GM18909 (cell line): ENCODE measurements around the gene E2F2.
A peak's percentile ranks its signal among the peaks of the same experiment; 100 is the strongest.

Experiments
- ATAC-seq: cut with Tn5 transposase; IDR thresholded peaks from one replicate; pipeline ENCODE4 v1.9.1; 2021; ENCODE audit warnings: mild to moderate bottlenecking; ENCODE audit not compliant: unreplicated experiment, poor library complexity

The E2F2 gene

DNA sequence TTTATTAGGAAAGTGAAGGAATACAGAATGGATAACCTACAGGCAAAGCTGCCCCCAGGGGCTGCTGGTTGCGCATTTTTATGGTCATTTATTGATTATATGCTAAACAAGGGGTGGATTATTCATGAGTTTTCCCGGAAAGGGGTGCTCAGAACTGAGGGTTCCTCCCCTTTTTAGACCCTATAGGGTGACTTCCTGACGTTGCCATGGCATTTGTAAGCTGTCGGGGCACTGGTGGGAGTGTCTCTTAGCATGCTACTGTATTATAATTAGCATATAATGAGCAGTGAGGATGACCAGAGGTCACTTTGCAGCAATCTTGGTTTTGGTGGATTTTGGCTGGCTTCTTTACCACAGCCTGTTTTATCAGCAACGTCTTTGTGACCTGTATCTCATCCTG is 41.2 kb downstream of the E2F2 start:
- no peak for ATAC-seq

DNA sequence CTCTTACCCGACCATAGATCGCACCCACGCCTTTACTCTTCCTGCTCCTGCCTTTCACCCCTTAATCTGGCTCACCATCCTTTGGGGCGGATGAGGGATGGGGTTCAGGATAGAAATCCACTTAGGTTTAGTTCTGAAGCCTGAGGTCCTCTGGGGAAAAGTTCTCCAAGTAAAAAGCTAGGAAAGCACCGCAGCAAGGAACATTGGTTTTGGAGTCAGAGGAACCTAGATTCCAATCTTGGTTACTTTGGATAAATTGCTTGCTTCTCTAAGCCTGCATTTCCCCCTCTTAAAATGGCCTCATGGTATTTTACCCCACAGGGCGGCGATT is 46.1 kb downstream of the E2F2 start:
- no peak for ATAC-seq

DNA sequence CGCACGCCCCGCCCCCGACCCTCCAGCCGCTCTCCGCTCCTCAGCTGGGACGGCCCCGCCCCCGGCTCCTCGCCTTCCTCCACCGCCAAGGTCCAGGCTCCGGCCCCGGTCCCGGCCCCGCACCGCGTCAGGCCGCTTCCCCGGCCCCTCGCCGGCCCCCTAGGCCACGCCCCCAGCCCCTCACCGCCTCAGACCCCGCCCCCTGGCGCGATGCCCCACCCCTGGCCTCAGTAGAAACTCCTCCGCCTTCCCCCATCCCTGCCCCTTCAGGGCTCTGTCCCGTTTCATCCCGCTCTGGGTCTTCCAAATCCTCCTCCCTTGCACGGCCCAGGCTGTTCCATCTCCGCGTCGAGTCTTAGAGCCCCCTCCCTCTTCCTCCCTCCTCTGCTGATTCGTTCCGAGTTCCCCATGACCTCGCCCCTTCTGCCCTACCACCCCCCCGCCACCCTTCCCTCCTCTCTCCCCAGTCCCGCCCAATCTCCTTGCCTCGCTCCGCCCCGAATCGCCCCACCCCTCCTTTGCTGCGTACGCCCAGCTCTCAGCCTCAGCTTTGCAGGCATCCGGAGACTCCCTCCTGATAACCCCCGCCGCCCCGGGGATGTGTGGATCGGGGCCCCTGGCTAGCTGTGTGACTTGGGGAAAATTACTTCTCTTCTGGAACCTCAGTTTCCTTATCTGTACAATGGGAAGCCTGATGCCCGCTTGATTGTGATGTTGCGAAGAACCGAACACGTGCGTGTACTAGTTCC is 46.6 kb downstream of the E2F2 start:
- ATAC-seq: peak; percentile 61

DNA sequence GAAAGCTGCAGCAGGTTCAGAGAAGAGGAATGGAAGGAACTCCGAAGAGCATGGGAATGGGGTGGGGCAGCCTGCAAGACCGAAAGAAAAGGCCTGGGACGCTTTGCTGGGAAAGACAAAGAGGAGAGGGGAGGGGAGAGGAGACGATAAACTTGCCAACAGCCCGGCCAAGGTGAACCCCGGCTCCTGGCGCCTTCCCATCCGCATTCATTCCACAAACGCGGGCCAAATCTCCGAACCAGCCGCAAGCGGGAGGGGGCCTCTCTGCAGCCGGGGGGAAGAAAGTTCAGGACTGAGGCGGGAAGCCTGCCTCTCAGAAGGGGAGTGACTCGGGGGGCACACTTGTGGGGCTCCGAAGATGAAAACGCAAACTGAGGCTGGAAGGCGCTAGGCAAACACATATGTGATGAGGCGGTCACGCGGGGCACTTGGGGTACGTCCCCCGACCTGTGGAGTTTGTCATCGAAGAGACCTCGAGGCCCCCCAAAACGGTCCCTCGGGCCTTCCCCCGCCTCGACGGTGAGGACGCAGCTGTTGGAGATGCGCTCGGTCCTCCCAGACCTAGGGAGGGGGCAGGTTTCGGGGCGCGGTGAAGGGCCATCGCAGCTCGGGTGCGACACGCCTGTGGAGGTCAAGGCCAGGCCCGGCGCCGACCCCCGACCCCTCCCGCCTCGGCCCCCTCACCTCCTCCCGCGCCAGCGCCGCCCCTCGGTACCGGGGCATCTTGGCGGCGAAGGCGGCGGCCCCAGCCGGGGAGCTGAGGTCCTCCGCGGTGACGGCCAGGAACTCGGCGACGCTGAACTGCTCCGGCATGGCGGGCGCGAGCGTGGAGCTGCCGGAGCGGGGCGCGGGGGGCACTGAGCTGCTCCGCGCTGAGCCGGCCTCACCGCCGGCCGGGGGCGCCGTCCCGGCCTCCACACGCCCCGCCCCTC is 47.4 kb downstream of the E2F2 start, which contains the start of gene ASAP3:
Gene ASAP3, minus strand, starts transcription at position 859 of the 932 bp plus-strand sequence. Its CDS starts 46 bp downstream, at position 813.
- no peak for ATAC-seq

DNA sequence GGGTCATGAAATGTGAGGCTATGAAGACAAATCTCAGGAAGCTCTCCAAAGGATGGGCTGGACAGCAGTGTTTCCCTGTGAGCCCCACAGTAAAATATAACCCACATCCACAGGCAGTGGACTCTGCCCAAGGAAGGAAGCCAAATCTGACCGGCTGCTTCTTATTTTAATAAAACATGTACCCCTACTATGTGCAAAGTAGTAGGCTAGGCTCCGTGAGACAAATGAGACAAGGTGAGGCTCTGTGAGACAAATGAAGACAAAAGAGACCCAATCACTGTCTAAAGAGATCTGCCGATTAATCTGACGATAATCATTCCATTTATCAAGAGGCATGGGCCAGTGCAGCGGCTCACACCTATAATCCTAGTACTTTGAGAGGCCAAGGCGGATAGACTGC is 49.1 kb downstream of the E2F2 start:
- ATAC-seq: no peak

DNA sequence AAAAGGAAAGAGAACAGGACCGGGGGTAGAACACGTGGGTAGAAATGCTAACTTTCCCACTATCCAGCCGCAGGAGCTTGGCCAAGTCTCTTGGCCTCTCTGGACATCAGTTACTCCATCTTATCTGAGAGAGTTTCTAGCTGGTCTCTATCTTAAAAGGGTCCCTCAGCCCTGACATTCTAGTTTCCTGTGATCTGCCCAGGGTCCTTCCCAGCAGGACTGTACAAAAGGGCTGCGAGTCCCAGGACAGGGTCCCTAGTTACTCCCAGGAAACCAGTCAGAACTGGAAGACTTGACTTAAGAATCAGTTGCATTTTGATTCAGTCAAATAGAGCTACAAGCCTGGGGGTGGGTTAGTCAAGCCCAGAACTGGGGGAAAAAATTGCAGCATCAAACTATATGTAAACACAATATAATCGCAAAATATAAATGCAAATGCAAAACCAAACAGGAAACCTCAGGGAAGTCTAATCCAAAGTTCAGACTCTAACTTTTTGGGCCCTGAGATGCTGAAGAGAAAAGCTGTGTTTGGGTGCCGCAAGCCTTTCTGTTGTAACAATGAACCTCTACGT is 49.9 kb downstream of the E2F2 start:
- no peak for ATAC-seq

DNA sequence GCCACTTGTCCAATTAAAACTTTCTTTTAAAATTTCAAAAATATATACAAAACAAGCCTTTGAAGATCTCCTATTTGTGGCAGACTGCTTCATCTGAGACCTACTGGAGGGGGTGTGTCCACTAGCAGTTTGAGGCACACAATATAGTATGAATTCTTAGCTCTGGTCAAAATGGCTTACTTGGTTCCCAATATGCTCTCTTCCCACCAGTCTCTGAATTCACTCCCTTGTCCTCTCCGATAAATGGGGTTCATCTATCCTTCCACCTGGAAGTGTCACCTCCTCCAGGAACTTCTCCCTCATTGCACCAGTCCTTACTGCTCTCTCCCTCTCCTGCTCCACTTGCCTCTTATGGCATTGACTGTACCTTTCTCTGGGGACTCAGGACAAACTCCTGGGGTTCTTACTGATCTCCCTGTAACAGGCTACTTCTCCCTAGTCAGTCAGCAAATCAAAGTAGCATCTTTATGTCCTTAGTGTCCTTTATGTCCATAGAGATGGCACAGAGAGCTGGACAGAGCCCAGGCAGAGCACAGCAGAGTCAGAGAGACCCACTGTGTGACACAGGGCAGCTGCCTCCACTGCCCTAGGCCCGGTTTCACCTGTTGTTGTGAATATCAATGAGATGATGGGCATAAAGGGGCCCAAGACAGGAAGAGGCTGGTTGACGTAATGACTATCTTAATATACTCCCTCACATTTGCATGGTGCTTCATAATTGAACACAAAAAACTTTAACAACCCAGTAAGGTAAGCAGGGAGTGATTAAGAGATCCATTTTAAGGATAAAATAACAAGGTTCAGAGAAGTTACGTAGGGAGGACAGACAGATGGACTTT is 50.6 kb downstream of the E2F2 start:
- no peak for ATAC-seq

DNA sequence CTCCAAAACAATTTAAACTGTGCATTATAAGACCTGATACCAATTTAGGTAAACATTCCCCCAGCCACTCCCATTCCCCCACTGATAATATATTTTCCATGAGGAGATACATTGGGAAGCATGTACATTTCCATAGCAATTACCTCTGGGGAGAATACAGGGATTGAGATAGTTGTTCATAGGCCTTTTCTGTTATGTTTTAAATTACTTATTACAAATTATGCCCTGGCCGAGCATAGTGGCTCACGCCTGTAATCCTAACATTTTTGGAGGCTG is 51.4 kb downstream of the E2F2 start:
- no peak for ATAC-seq

DNA sequence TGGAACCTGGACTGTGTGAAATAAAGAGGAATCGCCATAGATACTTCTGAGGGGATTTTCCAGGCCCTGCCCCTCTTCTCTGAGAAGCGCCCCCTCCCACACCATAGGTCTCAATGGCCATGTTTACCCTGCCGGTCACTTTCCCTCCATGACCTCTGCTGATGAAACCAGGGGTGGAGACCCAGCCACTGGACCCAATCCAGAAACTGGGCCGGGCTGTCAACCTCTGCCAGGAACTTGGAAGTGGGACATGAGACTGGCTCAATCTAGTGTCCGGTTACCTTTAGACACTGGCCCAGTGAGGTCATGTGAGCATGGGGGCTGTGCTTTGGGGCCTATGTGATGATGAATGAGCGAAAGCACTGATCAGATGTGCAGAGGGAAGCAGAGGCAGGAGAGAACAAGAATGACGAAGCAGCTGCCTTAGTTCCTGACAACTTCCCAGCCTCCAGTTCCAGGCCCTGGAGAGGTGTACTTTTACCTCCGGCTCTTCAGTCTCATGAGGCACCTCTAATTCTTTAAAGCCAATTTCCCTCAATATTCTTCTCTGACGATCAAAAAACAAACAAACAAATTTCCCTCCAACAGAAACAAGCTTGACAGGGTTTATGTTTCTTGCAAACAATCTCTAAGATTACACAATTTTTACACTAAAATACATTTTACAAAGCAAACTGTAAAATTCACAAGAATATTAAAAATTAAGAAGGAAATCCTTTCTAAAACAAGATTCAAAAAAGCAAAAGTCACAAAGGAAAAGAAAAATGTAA is 52.0 kb downstream of the E2F2 start:
- ATAC-seq: no peak

DNA sequence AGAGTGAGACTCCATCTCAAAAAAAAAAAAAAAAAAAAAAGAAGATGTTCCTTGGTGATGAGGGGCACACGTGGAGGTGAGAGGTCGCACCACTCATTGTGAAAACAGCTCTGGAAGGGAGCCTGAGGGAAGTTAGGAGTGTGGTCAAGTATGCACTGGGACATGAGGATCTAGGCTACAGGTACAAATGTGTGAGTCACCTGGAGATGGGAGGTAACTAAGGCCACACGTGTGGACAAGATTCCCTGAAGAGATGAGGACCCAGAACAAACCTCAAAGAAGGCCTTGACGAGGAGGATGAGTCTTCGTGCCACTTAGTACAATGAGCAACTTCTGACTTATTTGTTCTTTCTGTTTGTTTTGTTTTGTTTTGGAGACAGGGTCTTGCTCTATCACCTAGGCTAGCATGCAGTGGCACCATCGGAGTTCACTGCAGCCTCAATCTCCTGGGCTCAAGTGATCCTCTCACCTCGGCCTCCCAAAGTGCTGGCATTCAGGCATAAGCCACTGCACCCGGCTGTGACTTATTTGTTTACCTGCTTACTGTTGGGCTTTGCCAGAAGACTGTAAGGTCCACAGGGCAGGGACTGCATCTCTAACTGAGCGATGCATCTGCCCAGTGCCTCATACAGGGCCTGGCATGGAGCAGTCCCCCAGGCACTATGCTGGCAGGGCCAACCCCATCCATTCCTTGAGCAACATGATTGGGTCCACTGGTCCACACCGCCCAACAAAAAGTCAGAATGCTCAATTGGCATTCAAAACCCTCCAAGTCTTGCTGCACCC is 53.5 kb downstream of the E2F2 start:
- no peak for ATAC-seq

DNA sequence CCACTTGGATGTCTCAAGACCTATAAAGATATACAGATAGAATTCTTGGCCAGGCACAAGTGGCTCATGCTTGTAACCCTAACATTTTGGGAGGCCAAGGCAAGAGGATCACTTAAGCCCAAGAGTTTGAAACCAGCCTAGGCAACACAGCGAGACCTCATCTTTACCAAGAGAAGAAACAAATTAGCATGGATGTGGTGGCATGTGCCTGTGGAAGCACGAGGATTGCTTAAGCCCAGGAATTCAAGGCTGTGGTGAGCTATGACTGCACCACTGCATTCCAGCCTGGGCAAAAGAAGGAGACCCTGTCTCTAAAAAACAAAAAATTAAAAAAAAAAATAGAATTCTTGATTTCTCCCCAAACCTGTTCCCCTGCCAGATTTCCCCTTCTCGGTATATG is 55.4 kb downstream of the E2F2 start:
- ATAC-seq: no peak

DNA sequence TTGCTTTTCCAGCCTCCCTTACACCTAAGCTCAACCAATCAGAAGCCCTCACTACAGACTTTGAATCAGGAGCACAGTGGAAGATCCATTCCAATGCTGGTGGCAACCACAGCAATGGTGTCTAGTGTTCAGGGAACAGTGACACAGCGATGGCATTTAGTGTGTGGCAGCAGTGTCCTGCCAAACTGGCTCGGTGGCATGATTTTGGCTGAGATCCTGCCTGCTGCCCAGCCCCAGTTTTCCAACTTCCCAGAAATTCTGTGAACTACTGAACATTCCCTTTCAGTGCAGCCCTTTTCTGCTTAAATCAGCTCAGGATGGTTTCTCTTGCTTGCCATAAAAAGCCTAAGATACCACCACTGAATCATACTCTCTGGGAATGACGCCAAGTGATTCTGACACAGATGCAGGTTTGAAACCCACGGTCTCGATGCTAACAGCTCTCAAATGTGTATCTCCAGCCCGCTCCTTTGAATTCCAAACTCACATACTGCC is 55.9 kb downstream of the E2F2 start:
- ATAC-seq: no peak

DNA sequence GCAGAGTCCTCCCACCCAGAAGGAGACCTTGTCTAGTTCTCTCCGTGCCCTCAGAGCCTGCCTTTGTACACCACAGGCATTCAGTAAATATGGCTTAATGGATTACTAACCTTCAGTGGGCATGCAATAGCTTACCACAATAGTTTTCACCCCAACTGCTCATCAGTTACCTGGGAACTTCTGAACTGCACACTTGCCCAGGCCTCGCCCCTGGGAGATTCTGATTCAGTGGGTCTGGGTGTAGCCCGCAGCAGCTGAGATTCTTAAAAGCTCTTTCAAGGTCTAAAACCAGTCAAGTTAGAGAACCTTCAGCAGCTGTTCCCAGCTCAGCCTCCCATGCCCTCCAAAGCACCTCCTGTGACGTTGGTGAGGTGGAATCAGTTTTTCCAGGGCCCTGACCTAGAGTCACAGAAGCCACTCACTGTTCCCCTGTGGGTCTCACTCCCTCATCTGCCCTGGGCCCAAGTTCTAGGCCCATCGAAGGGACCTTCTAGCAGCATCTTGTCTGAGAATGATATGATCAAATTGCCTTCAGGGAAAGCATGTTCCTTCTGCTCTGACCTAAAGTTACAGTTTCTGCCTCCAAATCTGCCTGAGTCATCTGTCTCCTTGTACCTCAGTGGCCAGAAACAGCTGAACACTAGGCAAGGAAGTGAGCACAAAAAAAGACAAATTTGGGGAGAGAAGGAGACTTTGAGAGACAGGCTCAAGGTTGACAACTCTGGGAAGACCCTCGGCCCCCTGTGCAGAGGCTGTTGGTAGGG is 57.8 kb downstream of the E2F2 start:
- no peak for ATAC-seq

DNA sequence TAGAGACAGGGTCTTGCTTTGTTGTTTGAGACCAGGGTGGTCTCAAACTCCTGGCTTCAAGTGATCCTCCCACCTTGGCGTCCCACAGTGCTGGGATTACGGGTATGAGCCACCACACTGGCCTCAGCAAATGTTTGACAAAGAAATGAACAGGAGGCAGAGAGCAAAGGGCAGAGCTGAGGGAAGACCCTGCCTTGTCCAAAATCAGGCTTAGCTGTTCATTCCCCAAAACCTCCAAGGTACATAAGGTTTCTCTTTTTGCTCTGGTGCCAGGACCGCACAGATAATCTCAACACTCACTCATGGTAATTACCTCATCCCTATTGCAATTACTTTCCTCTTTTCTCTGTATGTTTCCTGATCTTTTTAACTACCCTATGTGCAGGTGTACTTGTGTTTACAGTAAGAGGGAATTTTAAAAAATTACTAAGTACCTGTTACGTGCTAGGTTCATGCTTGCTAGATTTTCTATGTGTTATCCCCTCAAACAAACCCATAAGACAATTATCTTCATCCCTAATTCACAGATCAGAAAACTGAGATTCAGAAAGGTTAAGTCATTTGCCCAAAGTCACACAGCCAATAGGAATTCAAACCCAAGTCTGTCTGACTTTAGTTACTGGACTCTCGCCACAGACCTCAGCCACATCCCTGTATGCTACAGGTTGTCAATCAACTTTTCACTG is 58.5 kb downstream of the E2F2 start:
- no peak for ATAC-seq

DNA sequence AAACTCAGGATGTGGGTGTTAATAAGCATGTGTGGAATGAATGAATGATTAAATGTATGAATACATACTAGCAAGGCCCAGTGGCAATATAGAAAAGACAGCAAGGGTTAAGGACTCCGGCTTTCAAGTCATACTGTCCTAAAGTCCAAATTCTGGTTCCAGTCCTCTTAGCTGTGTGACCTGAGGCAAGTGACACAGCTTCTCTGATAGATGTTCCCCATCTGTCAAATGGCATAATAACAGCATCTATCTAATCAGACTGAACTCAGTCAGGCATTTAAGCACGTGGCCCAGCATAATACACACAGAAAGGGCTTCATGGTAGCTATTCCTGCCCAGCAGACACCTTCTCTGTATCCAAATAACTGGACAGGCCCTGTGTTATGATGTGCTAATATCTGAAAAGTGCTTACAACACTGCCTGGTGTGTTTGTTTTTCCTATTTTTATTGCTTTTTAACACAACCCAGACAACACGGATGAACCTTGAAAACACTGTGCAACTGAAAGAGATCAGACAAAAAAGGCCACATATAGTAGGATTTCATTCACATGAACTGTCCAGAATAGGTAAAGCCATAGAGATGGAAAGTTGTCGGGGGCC is 59.5 kb downstream of the E2F2 start:
- no peak for ATAC-seq

DNA sequence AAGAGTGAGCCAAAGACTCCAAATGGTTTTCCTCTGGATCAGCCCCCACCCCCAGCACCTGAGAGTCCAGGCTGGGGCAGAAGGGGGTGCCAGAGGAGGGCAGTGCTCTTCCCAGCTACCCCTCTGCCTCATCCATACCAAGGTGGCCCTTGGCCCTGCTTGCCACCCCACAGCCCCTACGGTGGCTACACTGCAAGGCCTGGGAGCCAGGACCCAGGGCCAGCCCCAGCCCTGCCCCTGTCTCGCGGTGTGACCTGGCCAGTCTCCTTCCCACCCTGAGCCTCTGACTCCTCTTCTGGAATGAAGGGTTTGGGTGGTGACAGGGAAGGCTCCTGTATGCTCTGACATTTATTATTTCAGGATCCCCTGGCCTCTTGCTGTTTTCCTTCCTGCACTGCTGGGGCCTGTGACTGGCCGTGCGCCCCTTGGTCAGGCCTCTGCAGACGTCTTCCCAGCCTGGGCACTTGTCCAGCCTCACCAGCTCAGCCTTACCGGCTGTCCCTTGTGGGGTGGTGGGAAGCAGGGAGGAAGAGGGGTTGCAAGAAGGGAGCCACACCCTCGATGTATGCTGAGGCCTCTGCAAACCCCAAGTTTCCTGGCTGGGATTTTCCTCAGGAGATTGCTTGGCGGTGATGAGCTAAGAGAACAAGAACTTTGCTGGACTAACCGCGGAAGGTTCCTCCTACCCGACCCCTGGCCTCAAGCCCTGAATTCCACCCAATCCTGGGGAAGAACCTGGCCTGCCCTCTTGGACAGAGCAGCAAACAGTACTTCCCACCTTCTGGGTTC is 60.6 kb downstream of the E2F2 start:
- ATAC-seq: no peak
